NK-92 (cell line): ENCODE results near the gene ZMYND19.
"Not testable (repeated sequence)": the region's sequence is repeated elsewhere in the genome, so short reads cannot be mapped to it uniquely, and the experiment has no call there.

Source experiments
- DNase-seq: peaks from one replicate; lab custom pipeline; 2025; ENCODE audit not compliant: unreplicated experiment; lab: John Stamatoyannopoulos, UW

ZMYND19 gene

GRCh38 chr9:137614631-137615386, 24.5 kb upstream of the ZMYND19 start:
- no peak for DNase-seq

GRCh38 chr9:137613738-137614523, 23.6 kb upstream of the ZMYND19 start:
- DNase-seq: no peak

GRCh38 chr9:137613259-137613658, 22.9 kb upstream of the ZMYND19 start:
- DNase-seq: no peak

GRCh38 chr9:137612741-137613142, 22.4 kb upstream of the ZMYND19 start:
- DNase-seq: no peak

GRCh38 chr9:137611623-137612609, 21.6 kb upstream of the ZMYND19 start:
- DNase-seq: no peak

GRCh38 chr9:137610944-137611343, 20.6 kb upstream of the ZMYND19 start:
- no peak for DNase-seq

- DNase-seq: no peak
Measured at GRCh38 chr9:137607141-137607857, 17.0 kb upstream of the ZMYND19 start.

- DNase-seq: no peak
Measured at GRCh38 chr9:137606734-137607138, 16.4 kb upstream of the ZMYND19 start.

GRCh38 chr9:137606005-137606621, 15.8 kb upstream of the ZMYND19 start:
- no peak for DNase-seq

GRCh38 chr9:137605121-137606004, 15.1 kb upstream of the ZMYND19 start, which contains the start of gene ARRDC1:
Gene ARRDC1, plus strand, starts transcription at chr9:137605686. Its CDS starts 32 bp downstream, at chr9:137605718.
- DNase-seq: peak; percentile 79

- no peak for DNase-seq
Measured at GRCh38 chr9:137604345-137605086, 14.2 kb upstream of the ZMYND19 start.

- DNase-seq: no peak
Measured at GRCh38 chr9:137603879-137604278, 13.6 kb upstream of the ZMYND19 start.

GRCh38 chr9:137602661-137603060, 12.3 kb upstream of the ZMYND19 start:
- DNase-seq: no peak

- no peak for DNase-seq
Measured at GRCh38 chr9:137598943-137599342, 8.6 kb upstream of the ZMYND19 start.

- not testable (repeated sequence) for DNase-seq
Measured at GRCh38 chr9:137596577-137596976, 6.3 kb upstream of the ZMYND19 start.

GRCh38 chr9:137593176-137593575, 2.9 kb upstream of the ZMYND19 start:
- DNase-seq: no peak

GRCh38 chr9:137592767-137593166, 2.5 kb upstream of the ZMYND19 start:
- DNase-seq: no peak

- DNase-seq: no peak
Measured at GRCh38 chr9:137590123-137590468, 216 bp downstream of the ZMYND19 start.
